Calu3 (cell line): ENCODE results near the gene DUS2. TPM values are rescaled to one million over a fixed set of nuclear protein-coding genes. Genes with fewer than 3 reads are reported as not detected.

ENCODE experiments used
- BruUV-seq: library from RNA; stranded (reverse); fragments of 400-500 nt; replicated peaks from 2 replicates; lab custom pipeline; 2021; lab: Mats Ljungman, UMichigan
- CTCF ChIA-PET: fragments of 300-600 bp; sonication (Branson Sonifier 250); formaldehyde crosslinking; loops from one replicate; lab custom pipeline; 2022; ENCODE audit warnings: antibody characterized with exemption; lab: Charles Lee
- DNase-seq: peaks from one replicate; pipeline ENCODE4 v3.0.0; 2022
- H3K27ac Mint-ChIP-seq: one replicate; pipeline ENCODE4 v1.8.0; 2022; ENCODE audit warnings: mixed read lengths; ENCODE audit not compliant: unreplicated experiment
- H3K27me3 Mint-ChIP-seq: one replicate; pipeline ENCODE4 v1.8.0; 2022; ENCODE audit warnings: mixed read lengths; ENCODE audit not compliant: unreplicated experiment
- H3K36me3 Mint-ChIP-seq: one replicate; pipeline ENCODE4 v1.8.0; 2022; ENCODE audit warnings: mild to moderate bottlenecking, moderate library complexity, mixed read lengths; ENCODE audit not compliant: insufficient read depth, unreplicated experiment
- H3K4me1 Mint-ChIP-seq: one replicate; pipeline ENCODE4 v1.8.0; 2022; ENCODE audit warnings: mild to moderate bottlenecking, low read depth, mixed read lengths; ENCODE audit not compliant: unreplicated experiment
- H3K4me3 Mint-ChIP-seq: one replicate; pipeline ENCODE4 v1.8.0; 2022; ENCODE audit warnings: mild to moderate bottlenecking, low read depth, moderate library complexity, mixed read lengths; ENCODE audit not compliant: unreplicated experiment
- H3K9me3 Mint-ChIP-seq: one replicate; pipeline ENCODE4 v1.8.0; 2022; ENCODE audit warnings: low read depth, mixed read lengths; ENCODE audit not compliant: unreplicated experiment
- intact Hi-C: fragments of 100-400 bp; cut with micrococcal nuclease; formaldehyde crosslinking; loops from one replicate; pipeline ENCODE4 v1.10.0; 2022; ENCODE audit not compliant: unreplicated experiment
- total RNA-seq: library from RNA; stranded (reverse); gene quantifications from 2 replicates; pipeline ENCODE4 v1.2.3, GENCODE V29; 2022
- TF ChIP-seq, protein P1 (sequence below): fragments of 200-600 bp; IDR thresholded peaks from one replicate; pipeline ENCODE4 v1.8.0; 2022; ENCODE audit warnings: antibody characterized with exemption; ENCODE audit not compliant: unreplicated experiment

The DUS2 gene
- total RNA-seq, 1 experiment from 2014 or later, result 33.5 TPM

DNA sequence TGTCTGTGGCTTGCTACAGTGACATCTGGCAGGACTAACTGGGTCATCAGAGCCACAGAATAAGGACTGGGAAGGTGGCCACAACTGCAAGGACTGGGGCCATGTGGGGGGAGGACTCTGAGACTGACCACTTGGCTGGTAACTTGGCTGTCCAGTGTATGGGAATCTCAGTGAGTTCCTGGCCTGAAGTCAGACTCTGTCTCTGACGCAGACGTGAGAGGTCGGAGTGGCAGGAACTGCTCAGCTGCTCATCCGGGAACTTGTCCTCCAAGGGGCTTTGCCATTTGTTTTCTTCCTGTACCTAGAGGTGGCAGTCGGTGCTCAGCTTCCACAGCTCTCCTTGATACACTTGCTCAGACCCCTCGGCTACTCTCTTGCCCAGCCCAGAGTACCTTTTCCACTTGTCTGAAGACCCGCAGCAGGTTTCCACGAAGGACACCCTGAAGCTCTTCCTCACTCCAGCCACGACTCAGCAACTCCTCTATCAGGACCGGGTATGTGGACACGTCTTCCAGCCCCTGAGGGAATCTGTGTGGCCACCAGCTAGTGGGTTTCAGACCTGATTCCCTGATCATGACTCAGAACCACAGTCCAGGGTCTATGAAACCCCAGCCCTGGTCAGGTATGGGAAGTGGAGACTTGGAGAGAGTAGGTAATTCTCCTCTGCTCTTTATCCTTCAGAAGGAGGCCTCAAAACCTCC, 35.5 kb upstream of the DUS2 start:
- TF ChIP-seq, protein P1, sequence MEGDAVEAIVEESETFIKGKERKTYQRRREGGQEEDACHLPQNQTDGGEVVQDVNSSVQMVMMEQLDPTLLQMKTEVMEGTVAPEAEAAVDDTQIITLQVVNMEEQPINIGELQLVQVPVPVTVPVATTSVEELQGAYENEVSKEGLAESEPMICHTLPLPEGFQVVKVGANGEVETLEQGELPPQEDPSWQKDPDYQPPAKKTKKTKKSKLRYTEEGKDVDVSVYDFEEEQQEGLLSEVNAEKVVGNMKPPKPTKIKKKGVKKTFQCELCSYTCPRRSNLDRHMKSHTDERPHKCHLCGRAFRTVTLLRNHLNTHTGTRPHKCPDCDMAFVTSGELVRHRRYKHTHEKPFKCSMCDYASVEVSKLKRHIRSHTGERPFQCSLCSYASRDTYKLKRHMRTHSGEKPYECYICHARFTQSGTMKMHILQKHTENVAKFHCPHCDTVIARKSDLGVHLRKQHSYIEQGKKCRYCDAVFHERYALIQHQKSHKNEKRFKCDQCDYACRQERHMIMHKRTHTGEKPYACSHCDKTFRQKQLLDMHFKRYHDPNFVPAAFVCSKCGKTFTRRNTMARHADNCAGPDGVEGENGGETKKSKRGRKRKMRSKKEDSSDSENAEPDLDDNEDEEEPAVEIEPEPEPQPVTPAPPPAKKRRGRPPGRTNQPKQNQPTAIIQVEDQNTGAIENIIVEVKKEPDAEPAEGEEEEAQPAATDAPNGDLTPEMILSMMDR, result no peak
- Mint-ChIP-seq H3K4me3 (no peak overlapping the region), H3K27ac (no peak overlapping the region), H3K27me3 (peaks cover 39% of the 10 kb centered on the region), H3K4me1 (peaks cover 7% of the 10 kb centered on the region), H3K9me3 (no peaks in the 10 kb centered on the region), H3K36me3 (no peaks in the 10 kb centered on the region)
- BruUV-seq, result no TSS peak
- no peak for DNase-seq
- intact Hi-C loops, result no loop called here
- CTCF ChIA-PET, result no interaction called here

DNA sequence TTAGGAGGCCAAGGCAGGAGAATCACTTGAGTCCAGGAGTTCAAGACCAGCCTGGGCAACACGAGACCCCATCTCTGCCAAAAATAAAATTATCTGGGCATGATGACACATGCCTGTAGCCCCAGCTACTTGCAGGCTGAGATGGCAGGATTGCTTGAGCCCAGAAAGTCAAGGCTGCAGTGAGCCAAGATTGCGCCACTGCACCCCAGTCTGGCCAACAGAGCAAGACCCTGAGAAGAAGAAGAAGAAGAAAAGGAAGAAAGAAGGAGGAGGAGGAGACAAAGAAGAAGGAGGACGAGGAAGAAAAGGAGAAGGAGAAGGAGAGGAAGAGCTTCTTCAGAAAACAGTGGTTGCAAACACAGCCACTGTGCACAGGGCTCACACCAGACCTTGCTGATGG, 34.4 kb upstream of the DUS2 start:
- CTCF ChIA-PET, result no interaction called here

DNA sequence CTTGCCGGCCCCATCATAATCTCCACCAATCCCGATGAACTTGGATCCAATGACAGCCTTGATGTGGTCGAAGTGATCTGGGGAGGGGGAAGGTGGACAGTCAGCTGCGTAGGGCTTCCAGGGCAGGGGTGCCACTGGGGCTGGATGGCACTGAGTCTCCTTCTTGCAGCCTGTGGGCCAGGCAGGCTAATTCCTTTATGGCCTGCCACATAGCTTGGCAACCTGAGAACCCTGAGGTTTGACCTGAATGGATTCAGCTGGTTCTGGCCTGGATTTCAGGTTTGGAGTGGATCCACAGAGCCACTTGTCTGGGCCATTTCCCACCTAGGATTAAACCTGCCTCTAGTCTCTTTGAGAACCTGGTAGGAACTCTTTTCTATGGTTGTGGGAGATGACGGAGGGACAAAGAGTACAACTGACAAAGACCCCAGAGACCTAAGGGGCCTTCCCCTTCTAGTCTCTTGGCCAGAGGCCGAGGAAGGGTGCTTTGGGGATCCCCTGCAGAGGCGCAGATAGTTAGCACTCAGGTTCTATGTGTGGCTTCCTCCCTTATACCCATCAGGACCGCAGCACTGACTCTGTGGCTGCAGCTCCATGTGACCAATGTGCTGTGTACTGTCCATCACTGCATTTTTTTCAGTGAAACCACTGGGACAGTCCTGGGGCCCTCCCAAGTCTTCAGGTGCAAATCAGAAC, 33.6 kb upstream of the DUS2 start:
- CTCF ChIA-PET, result no interaction called here

More for the DNA sequence above, 34.4 kb upstream of the DUS2 start:
- intact Hi-C loops, result no loop called here
- peaks cover 34% of the 10 kb centered on the region for H3K27me3 Mint-ChIP-seq
- H3K4me3 Mint-ChIP-seq, result no peak overlapping the region
- H3K36me3 Mint-ChIP-seq, result no peaks in the 10 kb centered on the region
- peaks cover 11% of the 10 kb centered on the region for H3K4me1 Mint-ChIP-seq
- H3K9me3 Mint-ChIP-seq, result no peaks in the 10 kb centered on the region
- DNase-seq, result no peak
- BruUV-seq, result no TSS peak
- no peak overlapping the region for H3K27ac Mint-ChIP-seq
- TF ChIP-seq, protein P1, result no peak

DNA sequence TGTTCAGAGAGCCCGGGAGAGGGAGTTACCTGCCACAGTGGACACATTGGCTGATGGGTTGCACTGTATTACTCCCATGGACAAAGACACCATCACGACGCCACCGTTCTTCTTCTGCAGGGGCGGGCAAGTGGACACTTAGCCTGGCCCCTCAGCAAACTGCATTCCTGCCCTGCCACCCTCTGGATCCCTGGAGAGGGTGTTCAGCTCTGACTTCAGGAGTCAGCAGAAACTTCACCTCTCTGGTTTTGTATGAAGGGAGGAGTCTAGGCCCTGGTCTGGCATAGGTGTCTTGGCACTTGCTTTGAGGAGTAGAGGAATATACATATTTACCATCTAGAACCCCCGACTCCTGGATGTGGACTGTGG, 33.1 kb upstream of the DUS2 start:
- BruUV-seq, result no TSS peak
- peaks cover 34% of the 10 kb centered on the region for H3K27me3 Mint-ChIP-seq
- no peaks in the 10 kb centered on the region for H3K9me3 Mint-ChIP-seq
- no peak for DNase-seq
- TF ChIP-seq, protein P1, result no peak
- intact Hi-C loops, result loop anchor here (10.0 kb wide), 1 partner anchor 235 kb away; no protein-coding TSS in a partner anchor
- no peaks in the 10 kb centered on the region for H3K36me3 Mint-ChIP-seq
- CTCF ChIA-PET, result no interaction called here
- no peak overlapping the region for H3K27ac Mint-ChIP-seq
- H3K4me1 Mint-ChIP-seq, result peaks cover 9% of the 10 kb centered on the region
- H3K4me3 Mint-ChIP-seq, result no peak overlapping the region

More for the DNA sequence above, 33.6 kb upstream of the DUS2 start:
- H3K36me3 Mint-ChIP-seq, result no peaks in the 10 kb centered on the region
- no peak for DNase-seq
- no TSS peak for BruUV-seq
- peaks cover 13% of the 10 kb centered on the region for H3K4me1 Mint-ChIP-seq
- H3K27ac Mint-ChIP-seq, result no peak overlapping the region
- no peaks in the 10 kb centered on the region for H3K9me3 Mint-ChIP-seq
- TF ChIP-seq, protein P1, result no peak
- intact Hi-C loops, result loop anchor here (10.0 kb wide), 1 partner anchor 235 kb away; no protein-coding TSS in a partner anchor
- H3K4me3 Mint-ChIP-seq, result no peak overlapping the region
- peaks cover 34% of the 10 kb centered on the region for H3K27me3 Mint-ChIP-seq
